Activated CD4-positive, CD25-positive, alpha-beta regulatory T cell treated with anti-CD3 and anti-CD28 coated beads, Interleukin-2, amount 50 U/mL, for 72 hours (primary cell): ENCODE data around the gene KCNC3.

Source experiments
- DNase-seq: peaks from one replicate; pipeline ENCODE4 v3.0.0; 2021

Gene KCNC3

GRCh38 chr19:50326101-50326664 is 3.0 kb downstream of the KCNC3 start:
- no peak for DNase-seq

GRCh38 chr19:50325310-50326100 is 3.7 kb downstream of the KCNC3 start:
- peak; percentile 82 for DNase-seq

GRCh38 chr19:50324331-50324730 is 4.8 kb downstream of the KCNC3 start:
- DNase-seq: no peak

- DNase-seq: no peak
Measured at GRCh38 chr19:50323782-50324133, 5.4 kb downstream of the KCNC3 start.

- DNase-seq: no peak
Measured at GRCh38 chr19:50322931-50323781, 6.0 kb downstream of the KCNC3 start.

- DNase-seq: no peak
Measured at GRCh38 chr19:50322234-50322633, 6.9 kb downstream of the KCNC3 start.

- no peak for DNase-seq
Measured at GRCh38 chr19:50321831-50322230, 7.3 kb downstream of the KCNC3 start.

- DNase-seq: no peak
Measured at GRCh38 chr19:50320596-50320995, 8.6 kb downstream of the KCNC3 start.

- no peak for DNase-seq
Measured at GRCh38 chr19:50320051-50320450, 9.1 kb downstream of the KCNC3 start.

- no peak for DNase-seq
Measured at GRCh38 chr19:50319156-50319555, 10.0 kb downstream of the KCNC3 start.

GRCh38 chr19:50318438-50318837 is 10.7 kb downstream of the KCNC3 start:
- DNase-seq: no peak

- DNase-seq: no peak
Measured at GRCh38 chr19:50317115-50317514, 12.1 kb downstream of the KCNC3 start.

- DNase-seq: no peak
Measured at GRCh38 chr19:50315773-50316448, 13.3 kb downstream of the KCNC3 start.

GRCh38 chr19:50314724-50315708 is 14.2 kb downstream of the KCNC3 start:
- no peak for DNase-seq

- DNase-seq: no peak
Measured at GRCh38 chr19:50313812-50314536, 15.2 kb downstream of the KCNC3 start.

- DNase-seq: no peak
Measured at GRCh38 chr19:50312967-50313811, 16.0 kb downstream of the KCNC3 start.

GRCh38 chr19:50311723-50312635 is 17.2 kb downstream of the KCNC3 start:
- DNase-seq: no peak

- no peak for DNase-seq
Measured at GRCh38 chr19:50310759-50311465, 18.3 kb downstream of the KCNC3 start.
